H1 (cell line): ENCODE data around the gene CHRNA3. TPM values are rescaled to one million over a fixed set of nuclear protein-coding genes. Genes with fewer than 3 reads are reported as not detected.
A peak's percentile ranks its signal among the peaks of the same experiment; 100 is the strongest.

ENCODE experiments used
- ASH2L ChIP-seq: fragments of 200-600, 300-600 bp; sonication (generic); IDR thresholded peaks from one replicate; pipeline ENCODE4 v1.7.1; 2017; ENCODE audit warnings: low read length
- BRCA1 ChIP-seq: IDR thresholded peaks from 2 replicates; pipeline ENCODE4 v1.6.1; 2012; ENCODE audit warnings: low read depth, low read length, improper control_type of control experiment
- CHD2 ChIP-seq: IDR thresholded peaks from 2 replicates; pipeline ENCODE4 v1.6.1; 2012; ENCODE audit warnings: low read length, improper control_type of control experiment
- CREB1 ChIP-seq: IDR thresholded peaks from 2 replicates; pipeline ENCODE4 v1.6.1; 2012; ENCODE audit warnings: inconsistent platforms
- RNF2 ChIP-seq: fragments of 200-900, 300-1000 bp; sonication (generic); IDR thresholded peaks from 2 replicates; pipeline ENCODE4 v1.7.1; 2016; ENCODE audit warnings: borderline replicate concordance, low read depth, mild to moderate bottlenecking, antibody characterized with exemption, low read length; ENCODE audit not compliant: poor library complexity, severe bottlenecking; ENCODE audit errors: missing control alignments
- RXRA ChIP-seq: IDR thresholded peaks from 2 replicates; pipeline ENCODE4 v1.6.1; 2011; ENCODE audit warnings: low read depth, mild to moderate bottlenecking, low read length, moderate library complexity; ENCODE audit not compliant: insufficient read depth
- SIN3A ChIP-seq, 2 experiments: IDR thresholded peaks in 1 of 2; conservative IDR thresholded peaks in 1 of 2; 2 replicates each; pipeline ENCODE4 v1.6.1; 2011 to 2012; ENCODE audit warnings: low read length in 2 of 2, improper control_type of control experiment in 1 of 2, low read depth in 1 of 2, mild to moderate bottlenecking in 1 of 2
- SP1 ChIP-seq: IDR thresholded peaks from 2 replicates; pipeline ENCODE4 v1.6.1; 2011; ENCODE audit warnings: low read depth, low read length
- ZNF274 ChIP-seq: IDR thresholded peaks from 2 replicates; pipeline ENCODE4 v1.7.0; 2012; ENCODE audit warnings: low read length, borderline replicate concordance; ENCODE audit errors: extremely low read depth
- polyA plus RNA-seq, 7 experiments: library from polyadenylated mRNA; depleted of rRNA in 3 of 7; stranded (reverse) in 5 of 7; unstranded in 2 of 7; fragments of >200 nt in 5 of 7; fragments of 200-250 nt in 2 of 7; gene quantifications; 1 replicate in 5 of 7; 2 replicates in 1 of 7; 4 replicates in 1 of 7; pipeline versions ENCODE4 v1.2.1 to v1.2.3, GENCODE V29; 2011 to 2013; ENCODE audit warnings: missing spikeins in 2 of 7, mixed read lengths in 2 of 7
- total RNA-seq: library from RNA; stranded (reverse); fragmentation: NEBNext Ultra II Directional; extraction: Animal tissue kit (Norgen Biotek cat#: 25700); gene quantifications from 2 replicates; pipeline ENCODE4 v1.2.1, GENCODE V29; 2021
- TF ChIP-seq, protein P1 (sequence below): fragments of 300-600 bp; sonication (generic); IDR thresholded peaks from 2 replicates; pipeline ENCODE4 v1.7.1; 2012; ENCODE audit warnings: low read length, moderate library complexity, mild to moderate bottlenecking, inconsistent platforms; ENCODE audit not compliant: insufficient replicate concordance

Gene CHRNA3
- total and polyA plus RNA-seq, 2 of the 8 experiments (the other 6 are each of a cell fraction or from before 2014, with no cell fraction given) = 2.1 to 4.7 TPM

DNA sequence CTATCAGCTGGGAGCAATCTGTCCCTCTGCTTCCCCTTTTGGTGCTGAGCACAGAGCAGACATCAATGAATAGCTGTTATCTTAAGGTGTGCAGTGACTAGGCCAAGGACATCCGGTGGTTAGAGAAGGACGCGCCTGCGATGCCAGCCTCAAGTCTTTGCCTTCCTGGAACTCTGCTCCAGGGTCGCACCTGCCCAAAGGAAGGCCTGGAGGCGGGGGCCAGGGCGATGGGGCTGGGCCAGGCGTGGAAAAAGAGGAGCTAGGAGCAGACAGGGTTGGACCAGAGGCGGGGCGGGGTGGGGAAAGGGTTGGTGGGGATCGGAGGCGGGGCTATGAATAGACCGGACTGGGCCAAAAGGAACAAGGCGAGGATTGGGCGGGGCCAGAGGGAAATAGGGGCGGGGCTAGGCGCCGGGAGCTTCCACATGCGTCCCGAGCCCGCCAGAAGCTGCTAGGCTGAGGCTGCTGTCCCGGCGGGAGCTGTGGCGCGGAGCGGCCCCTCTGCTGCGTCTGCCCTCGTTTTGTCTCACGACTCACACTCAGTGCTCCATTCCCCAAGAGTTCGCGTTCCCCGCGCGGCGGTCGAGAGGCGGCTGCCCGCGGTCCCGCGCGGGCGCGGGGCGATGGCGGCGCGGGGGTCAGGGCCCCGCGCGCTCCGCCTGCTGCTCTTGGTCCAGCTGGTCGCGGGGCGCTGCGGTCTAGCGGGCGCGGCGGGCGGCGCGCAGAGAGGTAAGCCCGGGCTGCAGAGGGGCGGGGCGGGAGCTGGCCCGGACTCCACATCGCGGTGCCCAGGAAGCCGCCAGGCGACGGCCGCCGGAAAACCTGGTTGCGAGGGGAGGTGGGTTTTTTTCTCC is 55.5 kb downstream of the CHRNA3 start, which contains the start of gene CHRNA5 (continued):
- TF ChIP-seq, protein P1, sequence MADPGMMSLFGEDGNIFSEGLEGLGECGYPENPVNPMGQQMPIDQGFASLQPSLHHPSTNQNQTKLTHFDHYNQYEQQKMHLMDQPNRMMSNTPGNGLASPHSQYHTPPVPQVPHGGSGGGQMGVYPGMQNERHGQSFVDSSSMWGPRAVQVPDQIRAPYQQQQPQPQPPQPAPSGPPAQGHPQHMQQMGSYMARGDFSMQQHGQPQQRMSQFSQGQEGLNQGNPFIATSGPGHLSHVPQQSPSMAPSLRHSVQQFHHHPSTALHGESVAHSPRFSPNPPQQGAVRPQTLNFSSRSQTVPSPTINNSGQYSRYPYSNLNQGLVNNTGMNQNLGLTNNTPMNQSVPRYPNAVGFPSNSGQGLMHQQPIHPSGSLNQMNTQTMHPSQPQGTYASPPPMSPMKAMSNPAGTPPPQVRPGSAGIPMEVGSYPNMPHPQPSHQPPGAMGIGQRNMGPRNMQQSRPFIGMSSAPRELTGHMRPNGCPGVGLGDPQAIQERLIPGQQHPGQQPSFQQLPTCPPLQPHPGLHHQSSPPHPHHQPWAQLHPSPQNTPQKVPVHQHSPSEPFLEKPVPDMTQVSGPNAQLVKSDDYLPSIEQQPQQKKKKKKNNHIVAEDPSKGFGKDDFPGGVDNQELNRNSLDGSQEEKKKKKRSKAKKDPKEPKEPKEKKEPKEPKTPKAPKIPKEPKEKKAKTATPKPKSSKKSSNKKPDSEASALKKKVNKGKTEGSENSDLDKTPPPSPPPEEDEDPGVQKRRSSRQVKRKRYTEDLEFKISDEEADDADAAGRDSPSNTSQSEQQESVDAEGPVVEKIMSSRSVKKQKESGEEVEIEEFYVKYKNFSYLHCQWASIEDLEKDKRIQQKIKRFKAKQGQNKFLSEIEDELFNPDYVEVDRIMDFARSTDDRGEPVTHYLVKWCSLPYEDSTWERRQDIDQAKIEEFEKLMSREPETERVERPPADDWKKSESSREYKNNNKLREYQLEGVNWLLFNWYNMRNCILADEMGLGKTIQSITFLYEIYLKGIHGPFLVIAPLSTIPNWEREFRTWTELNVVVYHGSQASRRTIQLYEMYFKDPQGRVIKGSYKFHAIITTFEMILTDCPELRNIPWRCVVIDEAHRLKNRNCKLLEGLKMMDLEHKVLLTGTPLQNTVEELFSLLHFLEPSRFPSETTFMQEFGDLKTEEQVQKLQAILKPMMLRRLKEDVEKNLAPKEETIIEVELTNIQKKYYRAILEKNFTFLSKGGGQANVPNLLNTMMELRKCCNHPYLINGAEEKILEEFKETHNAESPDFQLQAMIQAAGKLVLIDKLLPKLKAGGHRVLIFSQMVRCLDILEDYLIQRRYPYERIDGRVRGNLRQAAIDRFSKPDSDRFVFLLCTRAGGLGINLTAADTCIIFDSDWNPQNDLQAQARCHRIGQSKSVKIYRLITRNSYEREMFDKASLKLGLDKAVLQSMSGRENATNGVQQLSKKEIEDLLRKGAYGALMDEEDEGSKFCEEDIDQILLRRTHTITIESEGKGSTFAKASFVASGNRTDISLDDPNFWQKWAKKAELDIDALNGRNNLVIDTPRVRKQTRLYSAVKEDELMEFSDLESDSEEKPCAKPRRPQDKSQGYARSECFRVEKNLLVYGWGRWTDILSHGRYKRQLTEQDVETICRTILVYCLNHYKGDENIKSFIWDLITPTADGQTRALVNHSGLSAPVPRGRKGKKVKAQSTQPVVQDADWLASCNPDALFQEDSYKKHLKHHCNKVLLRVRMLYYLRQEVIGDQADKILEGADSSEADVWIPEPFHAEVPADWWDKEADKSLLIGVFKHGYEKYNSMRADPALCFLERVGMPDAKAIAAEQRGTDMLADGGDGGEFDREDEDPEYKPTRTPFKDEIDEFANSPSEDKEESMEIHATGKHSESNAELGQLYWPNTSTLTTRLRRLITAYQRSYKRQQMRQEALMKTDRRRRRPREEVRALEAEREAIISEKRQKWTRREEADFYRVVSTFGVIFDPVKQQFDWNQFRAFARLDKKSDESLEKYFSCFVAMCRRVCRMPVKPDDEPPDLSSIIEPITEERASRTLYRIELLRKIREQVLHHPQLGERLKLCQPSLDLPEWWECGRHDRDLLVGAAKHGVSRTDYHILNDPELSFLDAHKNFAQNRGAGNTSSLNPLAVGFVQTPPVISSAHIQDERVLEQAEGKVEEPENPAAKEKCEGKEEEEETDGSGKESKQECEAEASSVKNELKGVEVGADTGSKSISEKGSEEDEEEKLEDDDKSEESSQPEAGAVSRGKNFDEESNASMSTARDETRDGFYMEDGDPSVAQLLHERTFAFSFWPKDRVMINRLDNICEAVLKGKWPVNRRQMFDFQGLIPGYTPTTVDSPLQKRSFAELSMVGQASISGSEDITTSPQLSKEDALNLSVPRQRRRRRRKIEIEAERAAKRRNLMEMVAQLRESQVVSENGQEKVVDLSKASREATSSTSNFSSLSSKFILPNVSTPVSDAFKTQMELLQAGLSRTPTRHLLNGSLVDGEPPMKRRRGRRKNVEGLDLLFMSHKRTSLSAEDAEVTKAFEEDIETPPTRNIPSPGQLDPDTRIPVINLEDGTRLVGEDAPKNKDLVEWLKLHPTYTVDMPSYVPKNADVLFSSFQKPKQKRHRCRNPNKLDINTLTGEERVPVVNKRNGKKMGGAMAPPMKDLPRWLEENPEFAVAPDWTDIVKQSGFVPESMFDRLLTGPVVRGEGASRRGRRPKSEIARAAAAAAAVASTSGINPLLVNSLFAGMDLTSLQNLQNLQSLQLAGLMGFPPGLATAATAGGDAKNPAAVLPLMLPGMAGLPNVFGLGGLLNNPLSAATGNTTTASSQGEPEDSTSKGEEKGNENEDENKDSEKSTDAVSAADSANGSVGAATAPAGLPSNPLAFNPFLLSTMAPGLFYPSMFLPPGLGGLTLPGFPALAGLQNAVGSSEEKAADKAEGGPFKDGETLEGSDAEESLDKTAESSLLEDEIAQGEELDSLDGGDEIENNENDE = no peak
- no peak for TF ChIP-seq ASH2L
- TF ChIP-seq BRCA1 = no peak
- TF ChIP-seq CHD2 = no peak
- no peak for TF ChIP-seq CREB1
- TF ChIP-seq RNF2 = no peak
- peak in 1 of 2 experiments; percentile 54; a peak in 1 of 4 replicates for TF ChIP-seq SIN3A (conservative IDR thresholded peaks at IDR 0.05 in 1 of 2, IDR thresholded peaks at IDR 0.05 in 1 of 2; ENCODE audit: low read depth in 1 of 2, low read length in 2 of 2)
- TF ChIP-seq RXRA = no peak
- TF ChIP-seq SP1 = 0 out of 2 replicates have a peak, but pooled peaks have one; percentile 16
- TF ChIP-seq ZNF274 = no peak
